GM19239 (cell line): ENCODE data around the gene MYH9.

Experiments
- DNase-seq: peaks from one replicate; pipeline ENCODE4 v3.0.0; 2011; ENCODE audit warnings: low spot score; ENCODE audit not compliant: insufficient read length
- FAIRE-seq: peaks from 2 replicates; lab custom pipeline; 2011; peaks lifted over from hg19 to GRCh38; lab: Jason Lieb, UNC

MYH9 gene

GRCh38 chr22:36387709-36387958 lies 133 bp downstream of the MYH9 start:
- FAIRE-seq (peak; percentile 11), DNase-seq (no peak)

GRCh38 chr22:36386900-36387708 lies 663 bp downstream of the MYH9 start:
- FAIRE-seq = peak; percentile 77
- no peak for DNase-seq

GRCh38 chr22:36386351-36386899 lies 1.3 kb downstream of the MYH9 start:
- FAIRE-seq (peak; percentile 68), DNase-seq (no peak)

GRCh38 chr22:36385491-36386350 lies 2.0 kb downstream of the MYH9 start:
- DNase-seq = no peak
- FAIRE-seq = peak; percentile 52

- FAIRE-seq = peak; percentile 62
These were observed 2.8 kb downstream of the MYH9 start for GRCh38 chr22:36384766-36385481.

GRCh38 chr22:36383110-36383581 lies 4.6 kb downstream of the MYH9 start:
- peak; percentile 58 for DNase-seq
- peak; percentile 99 for FAIRE-seq

More at GRCh38 chr22:36384766-36385481, 2.8 kb downstream of the MYH9 start:
- DNase-seq = no peak

- DNase-seq (no peak), FAIRE-seq (no peak)
These were observed 6.1 kb downstream of the MYH9 start for GRCh38 chr22:36381513-36382128.

GRCh38 chr22:36379593-36380361 lies 8.0 kb downstream of the MYH9 start:
- FAIRE-seq = peak; percentile 45
- no peak for DNase-seq

- DNase-seq = no peak
- no peak for FAIRE-seq
These were observed 8.9 kb downstream of the MYH9 start for GRCh38 chr22:36378869-36379217.

- DNase-seq = no peak
- FAIRE-seq = no peak
These were observed 9.5 kb downstream of the MYH9 start for GRCh38 chr22:36378080-36378868.

- DNase-seq (peak; percentile 59), FAIRE-seq (peak; percentile 97)
These were observed 10.6 kb downstream of the MYH9 start for GRCh38 chr22:36377022-36377631.

- DNase-seq = no peak
- FAIRE-seq = no peak
These were observed 11.5 kb downstream of the MYH9 start for GRCh38 chr22:36376265-36376664.

- no peak for DNase-seq
- no peak for FAIRE-seq
These were observed 12.4 kb downstream of the MYH9 start for GRCh38 chr22:36375071-36375980.

- DNase-seq (no peak), FAIRE-seq (no peak)
These were observed 13.2 kb downstream of the MYH9 start for GRCh38 chr22:36374603-36375024.

- DNase-seq = no peak
- FAIRE-seq = no peak
These were observed 14.5 kb downstream of the MYH9 start for GRCh38 chr22:36373258-36373579.

- DNase-seq = no peak
- FAIRE-seq = no peak
These were observed 15.8 kb downstream of the MYH9 start for GRCh38 chr22:36371920-36372319.
